HG02973 (cell line): ENCODE measurements around the gene DCAF6.

ENCODE experiments used
- ATAC-seq: cut with Tn5 transposase; IDR thresholded peaks from one replicate; pipeline ENCODE4 v1.9.1; 2021; ENCODE audit warnings: moderate library complexity; ENCODE audit not compliant: unreplicated experiment

Gene DCAF6

DNA sequence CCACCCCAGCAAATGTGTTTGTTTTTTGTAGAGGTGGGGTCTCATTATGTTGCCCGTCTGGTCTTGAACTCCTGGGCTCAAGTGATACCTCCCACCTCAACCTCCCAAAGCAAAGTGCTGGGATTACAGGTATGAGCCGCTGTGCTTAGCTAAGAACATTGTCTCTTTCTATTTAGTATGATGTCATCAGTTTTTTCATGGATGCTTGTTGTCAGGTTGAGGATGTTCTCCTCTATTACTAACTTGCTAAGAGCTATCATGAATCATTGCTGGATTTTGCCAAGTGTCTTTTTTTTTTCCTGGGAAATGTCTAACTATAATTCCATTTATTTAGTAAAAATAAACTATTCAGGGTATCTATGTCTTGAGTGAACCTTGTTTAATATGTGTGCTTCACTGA lies 19.4 kb downstream of the DCAF6 start:
- no peak for ATAC-seq

DNA sequence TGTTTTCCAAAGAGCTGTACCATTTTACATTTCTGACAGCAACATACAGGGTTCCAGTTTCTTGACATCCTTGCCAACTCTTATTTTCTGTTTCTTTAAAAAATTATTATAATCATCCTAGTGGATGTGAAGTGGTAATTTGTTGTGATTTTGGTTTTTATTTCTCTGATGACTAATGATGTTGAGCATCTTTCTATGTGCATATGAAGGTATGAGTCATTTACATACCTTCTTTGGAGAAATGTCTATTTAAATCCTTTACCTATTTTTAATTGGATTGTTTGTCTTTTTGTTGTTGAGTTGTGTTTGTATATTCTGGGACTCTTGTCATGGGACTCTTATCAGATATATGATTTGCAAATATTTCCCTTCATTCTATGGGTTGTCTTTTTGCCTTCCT lies 21.2 kb downstream of the DCAF6 start:
- no peak for ATAC-seq

DNA sequence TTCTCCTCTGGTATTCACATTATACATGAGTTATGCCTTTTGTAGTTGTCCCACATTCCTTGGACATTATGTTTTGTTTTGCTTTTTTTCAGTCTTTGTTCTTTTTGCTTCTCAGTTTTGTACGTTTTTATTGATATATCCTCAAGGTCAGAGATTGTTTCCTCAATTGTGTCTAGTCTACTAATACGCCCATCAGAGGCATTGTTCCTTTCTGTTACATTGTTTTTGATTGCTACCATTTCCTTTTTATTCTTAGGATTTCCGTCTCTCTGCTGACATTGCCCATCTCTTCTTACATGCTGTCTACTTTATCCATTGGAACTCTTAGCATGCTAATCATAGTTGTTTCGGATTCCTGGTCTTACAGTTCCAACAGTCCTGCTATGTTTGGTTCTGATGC lies 28.2 kb downstream of the DCAF6 start:
- ATAC-seq, result no peak

DNA sequence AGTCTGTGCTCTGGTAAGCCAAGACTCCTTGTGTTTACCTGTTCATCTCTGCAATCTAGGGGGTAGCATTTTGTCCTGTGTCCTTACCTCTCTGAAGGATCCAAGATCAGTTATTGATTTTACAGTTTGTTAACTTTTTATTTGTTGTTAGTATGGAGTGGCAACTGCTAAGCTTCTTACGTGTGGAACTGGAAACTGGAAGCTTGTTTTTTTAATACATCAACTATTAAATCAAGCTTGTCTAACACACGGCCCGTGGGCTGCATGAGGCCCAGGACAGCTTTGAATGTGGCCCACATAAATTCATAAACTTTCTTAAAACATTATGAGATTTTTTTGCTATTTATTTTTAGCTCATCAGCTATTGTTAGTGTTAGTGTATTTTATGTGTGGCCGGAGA lies 29.6 kb downstream of the DCAF6 start:
- no peak for ATAC-seq

DNA sequence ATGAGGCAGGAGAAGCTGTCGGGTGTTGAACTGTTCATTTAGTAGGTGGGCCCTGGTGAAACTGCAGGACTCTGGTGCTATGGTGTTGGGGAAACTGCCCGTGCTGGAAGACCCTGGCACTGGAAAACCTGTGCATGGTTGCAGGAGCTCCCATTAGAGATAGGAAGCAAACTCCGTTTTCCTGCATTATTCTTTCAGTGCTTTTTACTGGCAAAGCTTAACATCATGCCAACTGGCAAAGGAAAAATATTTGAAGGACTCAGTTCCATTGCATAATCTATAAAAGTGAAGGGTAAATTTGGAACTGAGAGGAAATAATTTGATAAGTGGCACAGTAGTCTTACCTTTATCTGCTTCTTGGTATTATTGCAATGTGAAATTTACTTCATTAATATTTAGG lies 32.1 kb downstream of the DCAF6 start:
- no peak for ATAC-seq

DNA sequence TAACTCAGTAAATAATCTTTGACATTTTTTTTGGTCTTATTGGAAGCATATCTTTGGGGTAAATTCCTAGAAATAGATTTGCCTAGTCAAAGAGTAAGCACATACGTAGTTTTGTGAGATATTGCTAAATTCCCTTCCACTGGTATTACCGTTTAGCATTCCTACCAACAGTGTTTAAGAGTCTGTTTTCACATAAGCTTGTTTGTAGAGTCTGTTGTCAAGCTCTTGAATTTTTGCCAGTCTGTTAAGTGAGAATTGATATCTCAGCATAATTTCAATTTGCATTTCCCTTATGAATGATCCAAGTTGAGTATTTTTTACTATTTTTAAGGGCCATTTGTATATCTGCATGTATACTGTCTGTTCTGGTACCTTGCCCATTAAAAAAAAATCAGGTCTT lies 37.3 kb downstream of the DCAF6 start:
- no peak for ATAC-seq

DNA sequence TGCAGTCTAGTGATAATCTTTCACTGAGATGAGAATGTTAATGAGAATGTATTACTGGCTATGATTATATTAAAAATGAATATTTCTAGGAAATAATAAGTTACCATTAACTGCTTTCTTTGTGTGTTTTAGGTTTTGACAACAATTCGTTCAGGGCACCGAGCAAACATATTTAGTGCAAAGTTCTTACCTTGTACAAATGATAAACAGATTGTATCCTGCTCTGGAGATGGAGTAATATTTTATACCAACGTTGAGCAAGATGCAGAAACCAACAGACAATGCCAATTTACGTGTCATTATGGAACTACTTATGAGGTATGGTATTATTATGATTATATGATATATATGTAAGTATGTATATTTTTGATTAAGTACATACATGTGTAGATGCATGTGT lies 38.2 kb downstream of the DCAF6 start:
- no peak for ATAC-seq

DNA sequence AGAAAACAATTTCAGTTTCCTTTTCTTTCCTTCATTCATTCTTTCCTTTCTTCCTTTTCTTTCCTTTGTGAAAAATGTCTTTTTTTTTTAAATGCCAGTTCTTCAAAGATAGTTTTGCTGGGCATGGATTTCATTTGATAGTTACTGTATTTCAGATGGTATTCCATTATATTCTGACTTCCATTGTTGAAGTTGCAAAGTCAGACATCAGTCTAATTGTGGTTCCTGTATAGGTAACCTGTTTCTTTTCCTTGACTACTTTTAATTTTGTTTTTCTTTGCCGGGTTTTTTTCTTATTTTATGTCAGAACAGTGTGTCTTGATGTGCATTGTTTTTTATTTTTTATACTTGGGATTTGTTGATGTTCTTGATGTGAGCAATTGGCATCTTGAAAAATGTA lies 40.8 kb downstream of the DCAF6 start:
- no peak for ATAC-seq

DNA sequence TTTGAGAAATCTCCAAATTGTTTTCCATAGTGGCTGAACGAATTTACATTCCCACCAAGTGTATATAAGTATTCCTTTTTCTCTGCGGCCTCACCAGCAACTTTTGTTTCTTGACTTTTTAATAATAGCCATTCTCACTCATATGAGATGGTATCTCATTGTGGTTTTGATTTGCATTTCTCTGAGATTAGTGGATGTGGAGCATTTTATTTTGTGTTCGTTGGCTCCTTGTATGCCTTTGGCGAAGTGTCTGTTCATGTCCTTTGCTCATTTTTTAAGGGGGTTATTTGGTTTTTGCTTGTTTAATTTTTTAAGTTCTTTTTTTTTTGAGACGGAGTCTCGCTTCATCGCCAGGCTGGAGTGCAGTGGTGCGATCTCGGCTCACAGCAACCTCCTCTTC lies 45.5 kb downstream of the DCAF6 start:
- ATAC-seq, result no peak

DNA sequence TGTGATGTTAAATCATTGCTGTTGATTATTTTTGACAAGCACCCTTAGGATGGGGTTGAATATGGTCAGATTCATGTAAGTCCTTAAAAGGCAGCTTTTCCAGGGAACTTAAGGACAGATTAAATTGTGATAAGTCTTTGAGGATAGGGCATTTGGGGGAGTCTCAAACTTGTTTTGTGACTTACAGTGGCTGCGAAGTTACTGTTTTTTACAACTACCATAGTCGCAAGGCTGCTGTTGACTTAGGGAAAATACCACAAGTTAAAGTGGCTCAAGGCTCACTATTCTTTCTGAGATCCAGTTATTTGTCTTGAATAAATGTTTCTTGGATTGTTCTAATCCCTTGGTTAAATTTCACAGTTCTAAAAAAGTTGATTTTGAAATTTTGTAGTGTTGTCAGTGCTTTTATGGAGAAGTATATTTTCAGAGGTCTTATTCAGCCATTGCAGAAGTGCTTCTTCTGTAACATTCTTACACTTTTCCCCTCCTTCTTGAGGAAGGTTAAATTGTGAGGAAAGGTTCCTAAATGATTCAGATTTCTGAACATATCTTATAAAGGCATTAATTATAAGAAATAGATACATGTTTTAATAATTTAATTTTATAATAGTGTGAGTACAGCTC lies 47.4 kb downstream of the DCAF6 start:
- no peak for ATAC-seq

DNA sequence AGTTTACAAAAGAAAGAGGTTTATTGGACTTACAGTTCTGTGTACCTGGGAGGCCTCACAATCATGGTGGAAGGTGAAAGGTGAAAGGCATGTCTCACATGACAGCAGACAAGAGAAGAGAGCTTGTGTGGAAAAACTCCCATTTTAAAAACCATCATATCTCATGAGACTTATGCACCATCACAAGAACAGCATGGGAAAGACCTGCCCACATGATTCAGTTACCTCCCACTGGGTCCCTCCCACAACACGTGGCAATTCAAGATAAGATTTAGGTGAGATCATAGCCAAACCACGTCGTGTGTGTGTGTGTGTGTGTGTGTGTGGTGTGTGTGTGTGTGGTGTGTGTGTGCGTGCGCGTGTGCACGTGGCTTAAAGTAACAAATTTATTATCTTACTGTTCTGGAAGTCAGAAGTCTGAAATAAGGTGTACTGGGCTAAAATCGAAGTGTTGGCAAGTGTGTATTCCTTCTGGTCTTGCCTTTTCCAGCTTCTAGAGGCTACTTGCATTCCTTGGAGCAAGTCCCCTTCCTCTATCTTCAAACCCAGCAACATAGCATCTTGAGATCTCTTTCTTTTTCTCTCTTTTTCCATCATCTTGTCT lies 48.5 kb downstream of the DCAF6 start:
- ATAC-seq, result no peak

DNA sequence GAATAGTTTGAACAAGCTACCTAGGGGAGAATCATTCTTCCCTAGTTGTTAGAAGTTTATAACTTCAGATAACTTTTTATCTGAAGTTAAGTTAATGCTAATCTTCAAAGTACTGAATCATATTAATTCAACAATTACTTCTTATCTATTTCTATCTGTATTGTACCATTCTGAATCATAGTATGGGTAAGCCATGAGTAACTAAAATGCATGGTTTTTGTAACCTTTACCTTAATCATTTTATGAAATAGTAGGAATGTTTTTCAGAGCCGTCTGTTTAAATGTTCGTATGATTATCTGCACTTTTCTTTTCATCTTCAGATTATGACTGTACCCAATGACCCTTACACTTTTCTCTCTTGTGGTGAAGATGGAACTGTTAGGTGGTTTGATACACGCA lies 50.7 kb downstream of the DCAF6 start:
- ATAC-seq, result no peak

DNA sequence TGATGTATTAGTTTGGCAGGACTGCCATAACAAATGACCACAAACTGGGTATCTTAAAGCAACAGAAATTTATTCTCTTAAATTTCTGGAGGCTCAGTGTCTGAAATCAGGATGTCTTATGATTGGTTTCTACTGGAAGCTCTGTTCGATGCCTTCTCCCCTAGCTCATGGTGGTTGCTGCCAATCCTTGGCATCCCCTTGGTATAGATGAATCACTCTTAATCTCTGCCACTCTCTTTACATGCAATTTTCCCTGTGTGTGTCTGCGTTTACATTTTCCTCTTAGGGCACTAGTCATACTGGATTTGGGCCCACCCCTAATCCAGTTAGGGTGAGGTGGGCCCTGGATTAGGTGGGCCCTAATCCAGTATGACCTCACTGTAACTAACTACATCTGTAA lies 55.1 kb downstream of the DCAF6 start:
- ATAC-seq, result no peak

DNA sequence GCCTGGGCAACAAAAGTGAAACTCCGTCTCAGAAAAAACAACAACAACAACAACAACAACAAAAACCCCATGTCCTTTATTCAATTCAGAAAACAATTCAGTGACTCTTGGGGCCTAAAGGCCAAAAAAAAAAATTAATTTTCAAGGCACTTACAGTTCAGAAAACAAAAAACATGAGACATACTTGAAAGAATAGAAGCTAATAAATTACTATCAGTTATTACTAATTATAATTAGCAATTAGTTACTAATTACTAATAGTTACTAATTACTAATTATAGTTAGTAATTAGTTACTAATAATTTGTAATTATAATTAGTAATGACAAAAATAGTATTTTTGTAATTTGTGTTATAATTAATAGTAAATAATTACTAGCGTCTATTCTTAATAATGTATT lies 57.2 kb downstream of the DCAF6 start:
- no peak for ATAC-seq

DNA sequence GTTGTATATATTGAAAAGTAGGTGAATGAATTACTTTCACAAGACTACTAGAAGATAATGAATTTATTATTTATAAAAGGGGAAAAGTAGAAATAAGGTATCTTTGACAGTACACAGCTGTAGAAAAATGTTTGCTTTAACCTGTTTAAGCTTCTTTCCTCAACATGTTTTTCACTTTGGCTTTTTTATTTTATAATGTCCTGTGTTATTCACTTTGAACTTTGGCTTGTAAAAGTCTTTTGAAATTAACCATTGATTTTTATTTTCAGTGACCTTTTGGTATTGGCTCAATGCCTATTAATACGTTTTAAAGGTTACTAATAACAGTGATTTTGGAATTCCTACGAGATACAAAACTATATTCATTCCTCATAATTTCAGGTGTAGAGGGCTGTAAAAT lies 58.1 kb downstream of the DCAF6 start:
- ATAC-seq, result no peak

DNA sequence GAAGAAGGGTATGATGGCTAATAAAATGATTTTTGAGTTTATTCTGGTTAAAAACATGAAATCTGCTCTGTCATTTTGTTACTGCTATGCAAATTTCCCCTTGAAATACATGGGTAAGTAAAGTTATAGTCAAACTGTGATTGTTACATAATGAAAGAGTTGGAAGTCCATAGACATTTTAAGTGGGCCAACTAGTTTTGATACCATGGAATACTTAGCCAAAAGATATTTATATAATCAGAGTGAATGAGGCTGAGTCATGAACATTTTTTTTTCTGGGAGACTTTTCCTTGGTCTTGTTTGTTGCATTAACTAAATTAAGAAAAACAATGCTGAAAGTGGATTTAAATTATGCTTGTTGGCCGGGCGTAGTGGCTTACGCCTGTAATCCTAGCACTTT lies 58.6 kb downstream of the DCAF6 start:
- no peak for ATAC-seq

DNA sequence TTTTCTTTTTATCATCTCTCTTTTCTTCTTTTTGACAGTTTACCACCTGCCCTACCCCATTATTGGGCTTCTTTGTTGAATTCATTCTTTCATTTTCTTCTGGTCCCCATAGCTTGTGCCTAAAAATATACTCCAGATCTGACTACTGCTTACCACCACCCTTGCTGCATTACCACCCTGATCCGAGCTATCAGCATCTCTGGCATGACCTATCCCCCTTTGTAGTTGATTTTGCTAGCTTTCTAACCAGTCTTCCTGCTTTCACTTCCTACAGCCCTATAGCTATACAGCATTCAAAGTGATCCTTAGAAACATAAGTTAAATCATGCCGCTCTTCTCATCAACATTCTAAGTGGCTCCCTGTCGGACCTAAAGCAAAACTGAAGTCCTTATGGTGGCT lies 59.8 kb downstream of the DCAF6 start:
- no peak for ATAC-seq

DNA sequence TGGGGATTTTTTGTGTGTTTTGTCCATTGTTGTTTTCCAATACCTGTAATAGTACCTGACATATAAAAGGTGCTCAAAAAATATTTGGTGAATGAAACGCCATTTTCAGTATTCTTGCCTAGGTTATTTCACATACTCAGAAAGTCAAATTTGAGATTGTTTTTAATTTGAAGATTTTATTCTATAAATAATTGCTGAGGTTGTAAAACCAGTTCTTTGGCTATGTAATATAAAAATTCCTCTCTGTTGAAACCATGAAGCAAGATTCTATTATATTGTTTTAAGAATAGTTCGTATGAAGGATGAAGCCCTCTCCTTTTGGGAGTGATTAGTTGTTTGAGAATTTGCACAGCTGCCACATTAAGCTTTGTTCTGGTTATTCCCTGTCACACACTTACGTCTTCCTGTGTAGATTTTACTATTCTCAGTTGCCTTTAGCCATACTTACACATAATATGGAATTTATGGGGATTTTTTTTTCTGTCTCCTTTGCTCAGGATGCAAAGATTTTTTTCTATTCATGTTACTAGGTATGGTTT lies 60.6 kb downstream of the DCAF6 start:
- ATAC-seq, result no peak

DNA sequence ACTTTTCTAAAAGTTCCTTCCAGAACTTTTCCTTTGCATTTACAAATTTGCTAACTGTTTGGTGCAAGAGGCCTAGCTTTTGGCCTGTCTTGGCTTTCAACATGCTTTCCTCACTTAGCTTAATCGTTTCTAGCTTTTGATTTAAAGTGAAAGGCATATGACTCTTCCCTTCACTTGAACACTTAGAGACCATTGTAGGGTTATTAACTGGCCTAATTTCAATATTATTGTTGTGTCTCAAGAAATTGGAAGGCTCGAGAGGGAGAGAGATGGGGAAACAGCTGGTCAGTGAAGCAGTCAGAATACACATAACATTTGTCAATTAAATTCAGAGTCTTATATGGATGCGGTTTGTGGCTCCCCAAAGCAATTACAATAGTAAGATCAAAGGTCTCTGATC lies 63.4 kb downstream of the DCAF6 start:
- no peak for ATAC-seq

DNA sequence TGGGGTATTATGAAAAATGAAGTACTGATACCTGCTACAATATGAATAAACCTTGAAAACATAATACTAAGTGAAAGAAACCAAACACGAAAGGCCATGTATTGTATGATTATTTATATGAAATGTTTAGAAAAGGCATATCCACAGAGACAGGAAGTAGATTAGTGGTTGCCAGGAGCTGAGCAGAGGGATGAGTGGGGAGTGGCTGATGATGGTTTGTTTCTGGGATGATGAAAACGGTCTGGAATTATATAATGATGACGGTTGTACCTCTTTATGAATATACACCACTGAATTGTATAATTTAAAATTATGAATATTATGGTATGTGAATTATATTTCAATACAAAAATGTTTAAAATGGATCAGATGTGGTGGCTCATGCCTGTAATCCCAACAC lies 64.2 kb downstream of the DCAF6 start:
- no peak for ATAC-seq

DNA sequence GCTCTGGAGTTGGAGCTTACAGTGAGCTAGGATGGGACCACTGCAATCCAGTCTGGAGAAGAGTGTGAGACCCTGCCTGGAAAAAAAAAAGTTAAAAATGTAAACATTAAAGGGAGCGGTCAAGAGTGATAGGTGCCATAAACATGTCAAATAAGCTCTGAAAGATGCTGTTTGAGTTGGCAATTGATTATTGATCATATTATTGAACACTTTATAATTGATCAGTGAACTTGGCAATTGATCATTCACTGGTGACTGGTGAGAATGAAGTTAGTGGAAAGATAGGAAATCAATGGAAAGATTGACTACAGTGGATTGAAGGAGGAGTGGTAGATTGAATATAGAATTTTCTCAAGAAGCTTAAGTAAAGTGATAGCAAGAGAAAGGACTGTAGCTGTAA lies 64.7 kb downstream of the DCAF6 start:
- no peak for ATAC-seq

DNA sequence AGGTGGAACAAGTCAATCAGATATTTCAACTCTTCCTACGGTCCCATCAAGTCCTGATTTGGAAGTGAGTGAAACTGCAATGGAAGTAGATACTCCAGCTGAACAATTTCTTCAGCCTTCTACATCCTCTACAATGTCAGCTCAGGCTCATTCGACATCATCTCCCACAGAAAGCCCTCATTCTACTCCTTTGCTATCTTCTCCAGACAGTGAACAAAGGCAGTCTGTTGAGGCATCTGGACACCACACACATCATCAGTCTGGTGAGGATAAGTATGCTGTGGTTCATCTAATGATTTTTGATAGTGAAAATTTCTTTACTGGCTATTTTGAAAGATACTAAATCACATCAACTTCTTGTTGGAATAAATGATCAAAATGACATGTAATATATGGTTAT lies 68.0 kb downstream of the DCAF6 start:
- no peak for ATAC-seq

DNA sequence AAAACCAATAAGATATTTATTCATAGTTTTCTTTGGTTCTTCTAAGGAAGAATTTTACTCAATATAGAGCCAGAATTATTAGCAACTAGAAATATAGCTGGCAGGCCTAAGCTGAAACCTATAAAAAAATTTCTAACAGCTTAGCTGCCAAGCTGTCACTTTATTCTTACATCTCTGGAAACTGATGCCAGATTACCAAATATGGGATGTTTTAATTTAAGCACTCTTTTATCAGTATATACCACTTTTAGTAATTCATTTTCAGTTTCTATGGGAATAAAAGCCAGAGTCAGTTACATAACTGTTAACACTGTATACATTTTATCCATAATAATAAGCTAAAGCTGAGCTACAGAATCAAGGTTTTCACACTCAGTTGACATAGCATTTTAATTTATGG lies 69.0 kb downstream of the DCAF6 start:
- no peak for ATAC-seq
